GM23248 (cell line): ENCODE measurements around the gene SAPCD2.

Experiments used
- EZH2 ChIP-seq: fragments of 200-600 bp; sonication (generic); IDR thresholded peaks from 2 replicates; pipeline ENCODE4 v1.6.1; 2018; ENCODE audit warnings: antibody characterized with exemption, mild to moderate bottlenecking; ENCODE audit not compliant: insufficient read depth, poor library complexity, severe bottlenecking
- EZH2phosphoT487 ChIP-seq: fragments of 200-600 bp; sonication (generic); IDR thresholded peaks from 2 replicates; pipeline ENCODE4 v1.6.1; 2018; ENCODE audit warnings: antibody characterized with exemption, moderate library complexity, mild to moderate bottlenecking, low read depth; ENCODE audit not compliant: insufficient read depth

DNA sequence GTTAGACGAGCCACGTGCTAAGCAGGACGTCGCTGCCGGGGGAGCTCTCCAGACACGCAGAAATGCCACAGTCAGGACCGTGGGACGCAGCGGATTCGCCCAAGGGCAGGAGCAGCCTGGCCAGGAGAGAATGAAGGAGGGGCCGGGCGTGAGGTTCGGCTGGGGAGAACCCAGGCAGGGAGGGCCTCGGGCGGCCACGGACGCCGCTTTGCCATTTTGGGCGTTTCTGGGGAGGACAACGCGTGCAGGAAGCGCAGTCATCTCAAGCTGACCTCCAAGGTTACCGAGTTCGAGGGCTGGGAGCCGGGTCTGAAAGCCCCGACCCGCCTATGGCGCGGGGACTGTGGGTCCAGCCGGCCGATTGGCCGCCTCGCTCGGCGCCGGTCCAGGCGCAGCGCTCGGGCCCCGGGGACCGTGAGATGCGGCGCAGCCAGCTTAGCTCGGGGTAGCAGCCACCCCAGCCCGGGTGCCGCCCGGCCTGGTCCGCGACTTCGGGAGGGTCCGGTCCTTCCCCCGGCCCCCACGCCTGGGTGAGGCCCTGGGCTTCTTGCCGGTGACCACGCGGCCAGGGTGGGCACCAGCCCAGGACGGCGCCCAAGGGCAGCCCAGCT, 15.7 kb upstream of the SAPCD2 start:
- TF ChIP-seq EZH2phosphoT487 = no peak
- TF ChIP-seq EZH2 = no peak
